Measurements from ENCODE around the gene CLDN14.

CLDN14 gene

GRCh38 chr21:36474591-36474990, 5.3 kb downstream of the CLDN14 start:
- DNase-seq (no peak), ATAC-seq (replicated peaks) (no peak)
- Mint-ChIP-seq H3K4me3 (no peak overlapping the region), H3K9me3 (no peaks in the 10 kb centered on the region), H3K27ac (no peak overlapping the region), H3K36me3 (ENCODE audit: insufficient read depth) (peaks cover 4% of the 10 kb centered on the region), H3K27me3 (peaks cover 12 to 47% of the 10 kb centered on the region in 2 donors), H3K4me1 (ENCODE audit: low read depth in 2 of 2) (peaks cover 0 to 2% of the 10 kb centered on the region in 2 donors)

GRCh38 chr21:36473203-36473602, 6.7 kb downstream of the CLDN14 start:
- DNase-seq (no peak), ATAC-seq (replicated peaks) (no peak)
- no peak overlapping the region for H3K27ac Mint-ChIP-seq
- H3K4me1 Mint-ChIP-seq (ENCODE audit: low read depth in 2 of 2): no peaks in the 10 kb centered on the region
- H3K4me3 Mint-ChIP-seq: no peak overlapping the region
- peaks cover 4% of the 10 kb centered on the region for H3K36me3 Mint-ChIP-seq (ENCODE audit: insufficient read depth)
- no peaks in the 10 kb centered on the region for H3K9me3 Mint-ChIP-seq
- H3K27me3 Mint-ChIP-seq: peaks cover 12 to 34% of the 10 kb centered on the region in 2 donors

GRCh38 chr21:36472377-36472776, 7.5 kb downstream of the CLDN14 start:
- Mint-ChIP-seq H3K4me3 (no peak overlapping the region), H3K27ac (no peak overlapping the region), H3K27me3 (peaks cover 14 to 34% of the 10 kb centered on the region in 2 donors), H3K9me3 (no peaks in the 10 kb centered on the region), H3K36me3 (ENCODE audit: insufficient read depth) (peaks cover 4% of the 10 kb centered on the region), H3K4me1 (ENCODE audit: low read depth in 2 of 2) (no peaks in the 10 kb centered on the region)
- ATAC-seq (replicated peaks): no peak
- no peak for DNase-seq

- peaks cover 23 to 34% of the 10 kb centered on the region in 2 donors for H3K27me3 Mint-ChIP-seq
- H3K9me3 Mint-ChIP-seq: no peaks in the 10 kb centered on the region
- H3K4me1 Mint-ChIP-seq (ENCODE audit: low read depth in 2 of 2): no peaks in the 10 kb centered on the region
- DNase-seq (no peak), ATAC-seq (replicated peaks) (no peak)
- H3K36me3 Mint-ChIP-seq (ENCODE audit: insufficient read depth): peaks cover 4% of the 10 kb centered on the region
- no peak overlapping the region for H3K27ac Mint-ChIP-seq
- H3K4me3 Mint-ChIP-seq: no peak overlapping the region
These were observed 8.6 kb downstream of the CLDN14 start for GRCh38 chr21:36471254-36471723.

GRCh38 chr21:36470294-36470693, 9.6 kb downstream of the CLDN14 start:
- peaks cover 4% of the 10 kb centered on the region for H3K36me3 Mint-ChIP-seq (ENCODE audit: insufficient read depth)
- DNase-seq: no peak
- H3K4me3 Mint-ChIP-seq: no peak overlapping the region
- no peaks in the 10 kb centered on the region for H3K4me1 Mint-ChIP-seq (ENCODE audit: low read depth in 2 of 2)
- no peaks in the 10 kb centered on the region for H3K9me3 Mint-ChIP-seq
- ATAC-seq (replicated peaks): no peak
- H3K27ac Mint-ChIP-seq: no peak overlapping the region
- H3K27me3 Mint-ChIP-seq: peaks cover 23 to 40% of the 10 kb centered on the region in 2 donors

GRCh38 chr21:36466061-36466511, 13.8 kb downstream of the CLDN14 start:
- no peak for ATAC-seq (replicated peaks)
- Mint-ChIP-seq H3K9me3 (no peaks in the 10 kb centered on the region), H3K27ac (no peak overlapping the region), H3K4me1 (ENCODE audit: low read depth in 2 of 2) (no peaks in the 10 kb centered on the region), H3K27me3 (peaks cover 36 to 45% of the 10 kb centered on the region in 2 donors), H3K4me3 (no peak overlapping the region), H3K36me3 (ENCODE audit: insufficient read depth) (no peaks in the 10 kb centered on the region)
- DNase-seq: no peak

- no peak for ATAC-seq (replicated peaks)
- H3K4me1 Mint-ChIP-seq (ENCODE audit: low read depth in 2 of 2): no peaks in the 10 kb centered on the region
- no peaks in the 10 kb centered on the region for H3K36me3 Mint-ChIP-seq (ENCODE audit: insufficient read depth)
- no peak overlapping the region for H3K27ac Mint-ChIP-seq
- no peak for DNase-seq
- H3K4me3 Mint-ChIP-seq: no peak overlapping the region
- H3K27me3 Mint-ChIP-seq: peaks cover 36 to 51% of the 10 kb centered on the region in 2 donors
- H3K9me3 Mint-ChIP-seq: no peaks in the 10 kb centered on the region
These were observed 14.4 kb downstream of the CLDN14 start for GRCh38 chr21:36465478-36465877.

GRCh38 chr21:36464590-36464989, 15.3 kb downstream of the CLDN14 start:
- no peak for ATAC-seq (replicated peaks)
- Mint-ChIP-seq H3K9me3 (no peaks in the 10 kb centered on the region), H3K4me1 (ENCODE audit: low read depth in 2 of 2) (no peaks in the 10 kb centered on the region), H3K27me3 (peaks cover 36 to 53% of the 10 kb centered on the region in 2 donors), H3K27ac (no peak overlapping the region), H3K36me3 (ENCODE audit: insufficient read depth) (no peaks in the 10 kb centered on the region), H3K4me3 (no peak overlapping the region)
- DNase-seq: no peak

GRCh38 chr21:36463991-36464390, 15.9 kb downstream of the CLDN14 start:
- H3K27ac Mint-ChIP-seq: no peak overlapping the region
- no peaks in the 10 kb centered on the region for H3K9me3 Mint-ChIP-seq
- H3K36me3 Mint-ChIP-seq (ENCODE audit: insufficient read depth): no peaks in the 10 kb centered on the region
- H3K4me3 Mint-ChIP-seq: no peak overlapping the region
- no peaks in the 10 kb centered on the region for H3K4me1 Mint-ChIP-seq (ENCODE audit: low read depth in 2 of 2)
- DNase-seq (no peak), ATAC-seq (replicated peaks) (no peak)
- H3K27me3 Mint-ChIP-seq: peaks cover 36 to 53% of the 10 kb centered on the region in 2 donors

GRCh38 chr21:36463204-36463603, 16.7 kb downstream of the CLDN14 start:
- no peak overlapping the region for H3K4me3 Mint-ChIP-seq
- ATAC-seq (replicated peaks) (no peak), DNase-seq (no peak)
- no peaks in the 10 kb centered on the region for H3K36me3 Mint-ChIP-seq (ENCODE audit: insufficient read depth)
- peaks cover 36 to 53% of the 10 kb centered on the region in 2 donors for H3K27me3 Mint-ChIP-seq
- H3K9me3 Mint-ChIP-seq: no peaks in the 10 kb centered on the region
- H3K27ac Mint-ChIP-seq: no peak overlapping the region
- H3K4me1 Mint-ChIP-seq (ENCODE audit: low read depth in 2 of 2): no peaks in the 10 kb centered on the region

GRCh38 chr21:36461918-36462486, 17.9 kb downstream of the CLDN14 start:
- DNase-seq (no peak), ATAC-seq (replicated peaks) (no peak)
- Mint-ChIP-seq H3K9me3 (no peaks in the 10 kb centered on the region), H3K27me3 (peaks cover 31 to 53% of the 10 kb centered on the region in 2 donors), H3K36me3 (ENCODE audit: insufficient read depth) (peaks cover 2% of the 10 kb centered on the region), H3K4me3 (no peak overlapping the region), H3K27ac (no peak overlapping the region), H3K4me1 (ENCODE audit: low read depth in 2 of 2) (no peaks in the 10 kb centered on the region)

GRCh38 chr21:36461277-36461917, 18.5 kb downstream of the CLDN14 start:
- Mint-ChIP-seq H3K27me3 (peaks cover 25 to 53% of the 10 kb centered on the region in 2 donors), H3K27ac (no peak overlapping the region), H3K36me3 (ENCODE audit: insufficient read depth) (peaks cover 2% of the 10 kb centered on the region), H3K4me1 (ENCODE audit: low read depth in 2 of 2) (no peaks in the 10 kb centered on the region), H3K9me3 (no peaks in the 10 kb centered on the region), H3K4me3 (no peak overlapping the region)
- no peak for DNase-seq
- ATAC-seq (replicated peaks): no peak

GRCh38 chr21:36460866-36461265, 19.1 kb downstream of the CLDN14 start:
- no peak overlapping the region for H3K27ac Mint-ChIP-seq
- H3K4me3 Mint-ChIP-seq: no peak overlapping the region
- H3K27me3 Mint-ChIP-seq: peaks cover 26 to 52% of the 10 kb centered on the region in 2 donors
- ATAC-seq (replicated peaks): no peak
- H3K36me3 Mint-ChIP-seq (ENCODE audit: insufficient read depth): peaks cover 2% of the 10 kb centered on the region
- DNase-seq: no peak
- H3K4me1 Mint-ChIP-seq (ENCODE audit: low read depth in 2 of 2): no peaks in the 10 kb centered on the region
- H3K9me3 Mint-ChIP-seq: no peaks in the 10 kb centered on the region

- H3K9me3 Mint-ChIP-seq: no peaks in the 10 kb centered on the region
- peaks cover 2% of the 10 kb centered on the region for H3K36me3 Mint-ChIP-seq (ENCODE audit: insufficient read depth)
- H3K4me3 Mint-ChIP-seq: no peak overlapping the region
- ATAC-seq (replicated peaks): no peak
- DNase-seq: no peak
- no peak overlapping the region for H3K27ac Mint-ChIP-seq
- no peaks in the 10 kb centered on the region for H3K4me1 Mint-ChIP-seq (ENCODE audit: low read depth in 2 of 2)
- peaks cover 28 to 38% of the 10 kb centered on the region in 2 donors for H3K27me3 Mint-ChIP-seq
These were observed 20.8 kb downstream of the CLDN14 start for GRCh38 chr21:36459098-36459497.
